ENCODE data around the gene INPP5E.

- TF ChIP-seq, protein P1, sequence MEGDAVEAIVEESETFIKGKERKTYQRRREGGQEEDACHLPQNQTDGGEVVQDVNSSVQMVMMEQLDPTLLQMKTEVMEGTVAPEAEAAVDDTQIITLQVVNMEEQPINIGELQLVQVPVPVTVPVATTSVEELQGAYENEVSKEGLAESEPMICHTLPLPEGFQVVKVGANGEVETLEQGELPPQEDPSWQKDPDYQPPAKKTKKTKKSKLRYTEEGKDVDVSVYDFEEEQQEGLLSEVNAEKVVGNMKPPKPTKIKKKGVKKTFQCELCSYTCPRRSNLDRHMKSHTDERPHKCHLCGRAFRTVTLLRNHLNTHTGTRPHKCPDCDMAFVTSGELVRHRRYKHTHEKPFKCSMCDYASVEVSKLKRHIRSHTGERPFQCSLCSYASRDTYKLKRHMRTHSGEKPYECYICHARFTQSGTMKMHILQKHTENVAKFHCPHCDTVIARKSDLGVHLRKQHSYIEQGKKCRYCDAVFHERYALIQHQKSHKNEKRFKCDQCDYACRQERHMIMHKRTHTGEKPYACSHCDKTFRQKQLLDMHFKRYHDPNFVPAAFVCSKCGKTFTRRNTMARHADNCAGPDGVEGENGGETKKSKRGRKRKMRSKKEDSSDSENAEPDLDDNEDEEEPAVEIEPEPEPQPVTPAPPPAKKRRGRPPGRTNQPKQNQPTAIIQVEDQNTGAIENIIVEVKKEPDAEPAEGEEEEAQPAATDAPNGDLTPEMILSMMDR (IDR thresholded peaks at IDR 0.05): no peak
- no peak for TF ChIP-seq POLR2A (IDR thresholded peaks at IDR 0.05)
Observed at GRCh38 chr9:136484153-136485048, 44.8 kb upstream of the INPP5E start.

Measured in heart left ventricle (tissue), 13 donors.